ENCODE measurements around the gene PRDM9. TPM values are rescaled to one million over a fixed set of nuclear protein-coding genes. Genes with fewer than 3 reads are reported as not detected.
"Not testable (repeated sequence)": the region's sequence is repeated elsewhere in the genome, so short reads cannot be mapped to it uniquely, and the experiment has no call there.

PRDM9 gene
- total RNA-seq, 1 donor from 2014 or later = not detected

DNA sequence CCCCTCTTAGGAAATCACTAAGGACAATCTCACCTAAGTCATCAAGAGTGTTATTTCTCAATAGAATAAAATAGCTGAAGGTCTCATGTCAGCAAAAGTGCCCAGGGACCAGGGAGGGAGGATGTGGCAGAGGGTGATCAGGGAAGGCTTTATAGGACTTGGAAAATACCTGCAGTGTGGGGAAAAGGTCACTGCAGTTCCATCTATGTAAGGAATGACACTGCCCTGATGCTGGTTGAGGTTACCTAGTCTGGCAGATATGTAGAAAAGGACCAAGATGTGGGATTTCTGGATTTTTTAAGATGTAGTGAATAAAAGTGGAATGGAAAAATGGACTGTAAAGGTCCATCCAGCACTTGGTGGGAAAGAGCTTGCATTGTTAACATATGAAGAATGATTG is 18.3 kb downstream of the PRDM9 start:
- Histone ChIP-seq H3K27me3 (no peaks in the 10 kb centered on the region), H3K4me1 (no peaks in the 10 kb centered on the region), H3K4me3 (no peak overlapping the region), H3K9me3 (no peaks in the 10 kb centered on the region), H3K27ac (no peak overlapping the region), H3K36me3 (no peaks in the 10 kb centered on the region)
- TF ChIP-seq POLR2A (IDR thresholded peaks at IDR 0.05) (no peak), CTCF (IDR thresholded peaks at IDR 0.05) (no peak), POLR2AphosphoS5 (IDR thresholded peaks at IDR 0.05; ENCODE audit: insufficient read depth in 1 of 2, low read depth in 1 of 2) (no peak)
- intact Hi-C loops (cut with DNase I) = no loop called here
- DNase-seq (ENCODE audit: extremely low spot score in 2 of 2) = no peak

GRCh38 chr5:23526616-23527015 is 19.2 kb downstream of the PRDM9 start:
- H3K4me3 ChIP-seq; H3K36me3 ChIP-seq; H3K9me3 ChIP-seq; H3K27ac ChIP-seq; H3K4me1 ChIP-seq; H3K27me3 ChIP-seq; DNase-seq (ENCODE audit: extremely low spot score in 2 of 2); intact Hi-C loops (cut with DNase I): not testable (repeated sequence)

- H3K4me1 ChIP-seq; intact Hi-C loops (cut with DNase I); H3K27ac ChIP-seq; H3K27me3 ChIP-seq; H3K9me3 ChIP-seq; H3K36me3 ChIP-seq; H3K4me3 ChIP-seq; DNase-seq (ENCODE audit: extremely low spot score in 2 of 2): not testable (repeated sequence)
These were observed 20.0 kb downstream of the PRDM9 start for GRCh38 chr5:23527216-23527920.

DNA sequence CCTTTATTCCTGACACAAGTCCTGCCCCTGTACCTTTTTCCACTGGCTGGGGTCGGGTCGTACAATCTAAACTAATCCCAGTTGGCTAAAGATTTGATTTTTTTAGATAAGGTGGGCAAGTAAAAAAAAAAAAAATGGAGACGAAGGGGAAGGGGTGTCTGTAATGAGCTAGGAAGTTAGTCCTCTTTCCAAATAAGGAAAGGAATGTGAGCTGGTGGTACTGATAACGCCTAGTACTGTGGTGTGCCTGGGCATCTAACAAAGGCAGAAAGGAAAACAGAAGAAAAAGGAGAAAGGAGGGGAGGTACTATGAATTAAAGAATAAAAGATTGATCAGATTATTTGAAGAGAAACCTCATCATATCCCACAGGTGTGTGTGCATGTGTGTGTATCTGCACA is 21.3 kb downstream of the PRDM9 start:
- H3K4me3 ChIP-seq = no peak overlapping the region
- DNase-seq (ENCODE audit: extremely low spot score in 2 of 2) = no peak
- no peaks in the 10 kb centered on the region for H3K27me3 ChIP-seq
- no peaks in the 10 kb centered on the region for H3K4me1 ChIP-seq
- no peaks in the 10 kb centered on the region for H3K9me3 ChIP-seq
- no peaks in the 10 kb centered on the region for H3K36me3 ChIP-seq
- intact Hi-C loops (cut with DNase I) = no loop called here
- TF ChIP-seq CTCF (IDR thresholded peaks at IDR 0.05) = no peak
- no peak overlapping the region for H3K27ac ChIP-seq

DNA sequence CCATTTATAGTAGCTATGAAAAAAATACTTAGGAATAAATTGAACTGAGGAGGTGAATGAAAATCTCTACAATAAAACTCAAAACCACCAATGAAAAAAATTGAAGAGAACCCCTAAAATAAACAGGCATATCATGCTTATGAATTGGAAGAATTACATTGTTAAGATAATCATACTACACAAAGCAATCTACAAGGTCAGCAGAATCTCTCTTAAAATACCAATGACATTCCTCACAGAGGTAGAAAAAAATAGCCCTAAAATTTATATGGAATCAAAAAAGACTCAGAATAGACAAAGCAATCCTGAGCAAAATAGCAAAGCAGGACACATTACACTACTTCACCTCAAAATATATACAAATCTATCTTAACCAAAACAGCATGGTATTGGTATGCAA is 23.2 kb downstream of the PRDM9 start:
- no peaks in the 10 kb centered on the region for H3K36me3 ChIP-seq
- TF ChIP-seq CTCF (IDR thresholded peaks at IDR 0.05) (no peak), POLR2AphosphoS5 (IDR thresholded peaks at IDR 0.05; ENCODE audit: insufficient read depth in 1 of 2, low read depth in 1 of 2) (no peak), POLR2A (IDR thresholded peaks at IDR 0.05) (no peak)
- H3K4me1 ChIP-seq = no peaks in the 10 kb centered on the region
- no peak overlapping the region for H3K27ac ChIP-seq
- intact Hi-C loops (cut with DNase I) = no loop called here
- no peaks in the 10 kb centered on the region for H3K27me3 ChIP-seq
- H3K9me3 ChIP-seq = no peaks in the 10 kb centered on the region
- DNase-seq (ENCODE audit: extremely low spot score in 2 of 2) = no peak
- H3K4me3 ChIP-seq = no peak overlapping the region

- no peak for DNase-seq (ENCODE audit: extremely low spot score in 2 of 2)
- H3K9me3 ChIP-seq = no peaks in the 10 kb centered on the region
- H3K36me3 ChIP-seq = no peaks in the 10 kb centered on the region
- intact Hi-C loops (cut with DNase I) = no loop called here
- no peak overlapping the region for H3K4me3 ChIP-seq
- no peaks in the 10 kb centered on the region for H3K4me1 ChIP-seq
- no peak overlapping the region for H3K27ac ChIP-seq
- H3K27me3 ChIP-seq = no peaks in the 10 kb centered on the region
- no peak for TF ChIP-seq POLR2A (IDR thresholded peaks at IDR 0.05)
- no peak for TF ChIP-seq CTCF (IDR thresholded peaks at IDR 0.05)
- no peak for TF ChIP-seq POLR2AphosphoS5 (IDR thresholded peaks at IDR 0.05; ENCODE audit: insufficient read depth in 1 of 2, low read depth in 1 of 2)
These were observed 63.6 kb downstream of the PRDM9 start for GRCh38 chr5:23571059-23571458.
